T-helper 22 cell (primary cell): ENCODE data around the gene PRELID3B.

Experiments used
- DNase-seq: peaks from one replicate; pipeline ENCODE4 v3.0.0-alpha.2; 2020; ENCODE audit warnings: low read depth

Gene PRELID3B

GRCh38 chr20:59042151-59042795 lies at the start of gene PRELID3B:
Gene PRELID3B (minus strand): TSS chr20:59042786. CDS start chr20:59042730, 56 bp downstream.
- no peak for DNase-seq

GRCh38 chr20:59087829-59088433 lies 45.3 kb upstream of the PRELID3B start:
- peak; percentile 56 for DNase-seq

- DNase-seq, result no peak
These were observed 44.3 kb upstream of the PRELID3B start for GRCh38 chr20:59086923-59087322.

GRCh38 chr20:59084041-59084850 lies 41.7 kb upstream of the PRELID3B start:
- DNase-seq, result no peak

GRCh38 chr20:59082981-59083380 lies 40.4 kb upstream of the PRELID3B start:
- no peak for DNase-seq

- DNase-seq, result no peak
These were observed 39.6 kb upstream of the PRELID3B start for GRCh38 chr20:59082077-59082740.

- no peak for DNase-seq
These were observed 38.5 kb upstream of the PRELID3B start for GRCh38 chr20:59081036-59081435.

- DNase-seq, result no peak
These were observed 35.6 kb upstream of the PRELID3B start for GRCh38 chr20:59078231-59078630.

- no peak for DNase-seq
These were observed 35.1 kb upstream of the PRELID3B start for GRCh38 chr20:59077705-59078104.

- no peak for DNase-seq
These were observed 33.4 kb upstream of the PRELID3B start for GRCh38 chr20:59075934-59076508.

GRCh38 chr20:59074456-59074855 lies 31.9 kb upstream of the PRELID3B start:
- no peak for DNase-seq

GRCh38 chr20:59073582-59073981 lies 31.0 kb upstream of the PRELID3B start:
- no peak for DNase-seq

GRCh38 chr20:59071216-59071615 lies 28.6 kb upstream of the PRELID3B start:
- no peak for DNase-seq

- no peak for DNase-seq
These were observed 26.4 kb upstream of the PRELID3B start for GRCh38 chr20:59069026-59069425.

- no peak for DNase-seq
These were observed 25.9 kb upstream of the PRELID3B start for GRCh38 chr20:59068534-59068933.

GRCh38 chr20:59064214-59064722 lies 21.7 kb upstream of the PRELID3B start:
- no peak for DNase-seq

- DNase-seq, result no peak
These were observed 21.0 kb upstream of the PRELID3B start for GRCh38 chr20:59063358-59064213.

- no peak for DNase-seq
These were observed 19.5 kb upstream of the PRELID3B start for GRCh38 chr20:59062081-59062480.

- DNase-seq, result no peak
These were observed 12.7 kb upstream of the PRELID3B start for GRCh38 chr20:59055302-59055701.

GRCh38 chr20:59051666-59052185 lies 9.1 kb upstream of the PRELID3B start:
- DNase-seq, result no peak

GRCh38 chr20:59050437-59050836 lies 7.9 kb upstream of the PRELID3B start:
- DNase-seq, result no peak
